Measurements from ENCODE around the gene FAM234A. TPM values are rescaled to one million over a fixed set of nuclear protein-coding genes. Genes with fewer than 3 reads are reported as not detected.

FAM234A gene
- polyA plus RNA-seq, 2 of the 4 experiments (the other 2 are of a cell fraction), result 25.6 to 53.3 TPM

DNA sequence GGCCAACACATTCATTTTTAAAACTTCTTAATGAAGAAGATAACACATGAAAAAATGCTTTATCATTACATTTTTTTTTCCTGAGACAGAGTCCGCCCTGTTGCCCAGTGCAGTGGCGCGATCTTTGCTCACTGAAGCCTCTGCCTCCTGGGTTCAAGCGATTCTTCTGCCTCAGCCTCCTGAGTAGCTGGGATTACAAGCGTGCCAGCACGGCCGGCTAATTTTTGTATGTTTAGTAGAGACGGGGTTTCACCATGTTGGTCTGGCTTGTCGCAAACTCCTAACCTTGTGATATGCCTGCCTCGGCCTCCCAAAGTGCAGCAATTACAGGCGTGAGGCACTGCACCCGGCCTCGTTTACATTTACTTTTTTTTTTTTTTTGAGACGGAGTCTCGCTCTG is 41.2 kb upstream of the FAM234A start:
- no peak for ATAC-seq
- ChIA-PET POLR2A (no interaction called here), CTCF (interaction anchor here (1.1 to 5.9 kb wide), 5 partner anchors 8 to 169 kb away, joined by 3 to 54 read pairs (median 7); partner anchors contain the start of gene HBQ1)
- Histone ChIP-seq H3K4me2 (no peak overlapping the region), H3K4me1 (no peaks in the 10 kb centered on the region), H3K4me3 (no peak overlapping the region), H3K9me3 (no peaks in the 10 kb centered on the region), H3K27ac (no peak overlapping the region)
- TF ChIP-seq ZSCAN20 (CRISPR knock-in tag; IDR thresholded peaks at IDR 0.05) (no peak), RAD21 (conservative IDR thresholded peaks at IDR 0.05 in 1 of 2, IDR thresholded peaks at IDR 0.05 in 1 of 2) (no peak), TFCP2L1 (CRISPR knock-in tag; IDR thresholded peaks at IDR 0.05) (no peak), EP300 (IDR thresholded peaks at IDR 0.05) (no peak), NFE2L2 (conservative IDR thresholded peaks at IDR 0.05; ENCODE audit: low read length) (no peak), HDAC2 (IDR thresholded peaks at IDR 0.05) (no peak), JUN (IDR thresholded peaks at IDR 0.05) (no peak), BHLHE40 (IDR thresholded peaks at IDR 0.05; ENCODE audit: low read depth, low read length) (no peak), ESRRA (IDR thresholded peaks at IDR 0.05; ENCODE audit: borderline replicate concordance, low read length) (no peak), KDM5A (IDR thresholded peaks at IDR 0.05) (no peak), KDM1A (IDR thresholded peaks at IDR 0.05; ENCODE audit: low read depth) (no peak), POLR2A (IDR thresholded peaks at IDR 0.05; ENCODE audit: low read length) (no peak), MAZ (IDR thresholded peaks at IDR 0.05; ENCODE audit: borderline replicate concordance, low read depth, low read length) (no peak), ZFP36 (IDR thresholded peaks at IDR 0.05; ENCODE audit: borderline replicate concordance, partially characterized antibody) (no peak), CHD2 (IDR thresholded peaks at IDR 0.05; ENCODE audit: low read length, partially characterized antibody) (no peak), TP53 (CRISPR knock-in tag; IDR thresholded peaks at IDR 0.05) (no peak)
- TF ChIP-seq, protein P1, sequence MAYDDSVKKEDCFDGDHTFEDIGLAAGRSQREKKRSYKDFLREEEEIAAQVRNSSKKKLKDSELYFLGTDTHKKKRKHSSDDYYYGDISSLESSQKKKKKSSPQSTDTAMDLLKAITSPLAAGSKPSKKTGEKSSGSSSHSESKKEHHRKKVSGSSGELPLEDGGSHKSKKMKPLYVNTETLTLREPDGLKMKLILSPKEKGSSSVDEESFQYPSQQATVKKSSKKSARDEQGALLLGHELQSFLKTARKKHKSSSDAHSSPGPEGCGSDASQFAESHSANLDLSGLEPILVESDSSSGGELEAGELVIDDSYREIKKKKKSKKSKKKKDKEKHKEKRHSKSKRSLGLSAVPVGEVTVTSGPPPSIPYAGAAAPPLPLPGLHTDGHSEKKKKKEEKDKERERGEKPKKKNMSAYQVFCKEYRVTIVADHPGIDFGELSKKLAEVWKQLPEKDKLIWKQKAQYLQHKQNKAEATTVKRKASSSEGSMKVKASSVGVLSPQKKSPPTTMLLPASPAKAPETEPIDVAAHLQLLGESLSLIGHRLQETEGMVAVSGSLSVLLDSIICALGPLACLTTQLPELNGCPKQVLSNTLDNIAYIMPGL (CRISPR knock-in tag; IDR thresholded peaks at IDR 0.05; ENCODE audit: borderline replicate concordance), result no peak
- TF ChIP-seq, protein P2, sequence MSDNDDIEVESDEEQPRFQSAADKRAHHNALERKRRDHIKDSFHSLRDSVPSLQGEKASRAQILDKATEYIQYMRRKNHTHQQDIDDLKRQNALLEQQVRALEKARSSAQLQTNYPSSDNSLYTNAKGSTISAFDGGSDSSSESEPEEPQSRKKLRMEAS (IDR thresholded peaks at IDR 0.05), result no peak
- TF ChIP-seq, protein P3, sequence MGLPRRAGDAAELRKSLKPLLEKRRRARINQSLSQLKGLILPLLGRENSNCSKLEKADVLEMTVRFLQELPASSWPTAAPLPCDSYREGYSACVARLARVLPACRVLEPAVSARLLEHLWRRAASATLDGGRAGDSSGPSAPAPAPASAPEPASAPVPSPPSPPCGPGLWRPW (IDR thresholded peaks at IDR 0.05), result no peak
- TF ChIP-seq, protein P4, sequence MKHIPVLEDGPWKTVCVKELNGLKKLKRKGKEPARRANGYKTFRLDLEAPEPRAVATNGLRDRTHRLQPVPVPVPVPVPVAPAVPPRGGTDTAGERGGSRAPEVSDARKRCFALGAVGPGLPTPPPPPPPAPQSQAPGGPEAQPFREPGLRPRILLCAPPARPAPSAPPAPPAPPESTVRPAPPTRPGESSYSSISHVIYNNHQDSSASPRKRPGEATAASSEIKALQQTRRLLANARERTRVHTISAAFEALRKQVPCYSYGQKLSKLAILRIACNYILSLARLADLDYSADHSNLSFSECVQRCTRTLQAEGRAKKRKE (CRISPR knock-in tag; IDR thresholded peaks at IDR 0.05; ENCODE audit: low read depth), result no peak
- 94% methylated on average over 15 of the region's 15 CpGs for WGBS (ENCODE audit: missing lambda C conversion rate)
- FAIRE-seq, result no peak
- no peak for DNase-seq (ENCODE audit: low read depth in 1 of 2, low spot score in 1 of 2)

DNA sequence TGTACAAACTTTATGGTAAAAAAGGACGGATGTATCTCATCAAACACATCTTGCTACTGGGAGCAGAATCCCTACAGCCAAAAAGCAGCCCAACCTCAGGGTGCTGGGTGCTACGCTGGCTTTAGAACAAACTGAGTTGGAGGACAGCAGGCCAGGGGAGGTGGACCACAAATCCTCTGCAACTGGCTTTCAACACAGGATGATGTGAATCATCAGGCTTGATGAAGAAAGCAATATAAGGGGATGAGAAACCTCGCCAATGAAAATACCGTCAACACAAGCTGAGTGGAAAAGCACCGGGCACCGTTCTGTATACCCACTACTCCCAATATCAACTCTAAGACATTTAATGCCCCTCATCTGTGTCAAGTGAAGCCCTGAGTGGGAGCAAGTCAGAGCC is 40.1 kb upstream of the FAM234A start:
- 97% methylated on average over 6 of the region's 6 CpGs for WGBS (ENCODE audit: missing lambda C conversion rate)
- CTCF ChIA-PET, result interaction anchor here (2.0 to 5.9 kb wide), 2 partner anchors 11 to 13 kb away, joined by 7 to 54 read pairs; partner anchors contain the start of gene HBQ1
- no peak for DNase-seq (ENCODE audit: low read depth in 1 of 2, low spot score in 1 of 2)
- Histone ChIP-seq H3K4me1 (no peaks in the 10 kb centered on the region), H3K4me2 (no peak overlapping the region), H3K9me3 (no peaks in the 10 kb centered on the region), H3K4me3 (no peak overlapping the region), H3K27ac (no peak overlapping the region)
- ATAC-seq, result no peak
- TF ChIP-seq TP53 (CRISPR knock-in tag; IDR thresholded peaks at IDR 0.05) (no peak), RAD21 (conservative IDR thresholded peaks at IDR 0.05 in 1 of 2, IDR thresholded peaks at IDR 0.05 in 1 of 2) (no peak), GATA3 (IDR thresholded peaks at IDR 0.05; ENCODE audit: borderline replicate concordance) (no peak), SMC3 (IDR thresholded peaks at IDR 0.05) (no peak)
- TF ChIP-seq, protein P3 (IDR thresholded peaks at IDR 0.05), result no peak
- POLR2A ChIA-PET, result interaction anchor here (0.6 kb wide), 1 partner anchor 10 kb away, joined by 6 read pairs; no protein-coding TSS in a partner anchor
- no peak for FAIRE-seq
